ENCODE data around the gene ITGAL. TPM values are rescaled to one million over a fixed set of nuclear protein-coding genes. Genes with fewer than 3 reads are reported as not detected.

The ITGAL gene
- total RNA-seq, 1 donor from 2014 or later: 292 TPM

- no peaks in the 10 kb centered on the region for H3K36me3 Mint-ChIP-seq (ENCODE audit: low read depth)
- no peak for DNase-seq (ENCODE audit: low spot score)
- H3K4me1 Mint-ChIP-seq (ENCODE audit: low read depth): peaks cover 26% of the 10 kb centered on the region
- peak overlapping the region; percentile 14 for H3K27ac Mint-ChIP-seq
- no peaks in the 10 kb centered on the region for H3K27me3 Mint-ChIP-seq (ENCODE audit: low read depth)
- H3K4me3 Mint-ChIP-seq (ENCODE audit: low read depth): no peak overlapping the region
- intact Hi-C loops (cut with micrococcal nuclease): loop anchor here (5.0 kb wide), 1 partner anchor 94 kb away; the partner anchor contains the start of gene ITGAL
- H3K9me3 Mint-ChIP-seq: no peaks in the 10 kb centered on the region
Observed at GRCh38 chr16:30566531-30566930, 94.0 kb downstream of the ITGAL start.

GRCh38 chr16:30567160-30567990 is 94.8 kb downstream of the ITGAL start:
- H3K27me3 Mint-ChIP-seq (ENCODE audit: low read depth): no peaks in the 10 kb centered on the region
- H3K27ac Mint-ChIP-seq: peak overlapping the region; percentile 92
- no peak overlapping the region for H3K4me3 Mint-ChIP-seq (ENCODE audit: low read depth)
- H3K9me3 Mint-ChIP-seq: no peaks in the 10 kb centered on the region
- no peak for DNase-seq (ENCODE audit: low spot score)
- peaks cover 30% of the 10 kb centered on the region for H3K4me1 Mint-ChIP-seq (ENCODE audit: low read depth)
- intact Hi-C loops (cut with micrococcal nuclease): loop anchor here (1.0 to 5.0 kb wide), 2 partner anchors 9 to 95 kb away; partner anchors contain the start of genes ITGAL and ZNF764
- no peaks in the 10 kb centered on the region for H3K36me3 Mint-ChIP-seq (ENCODE audit: low read depth)

- no peaks in the 10 kb centered on the region for H3K27me3 Mint-ChIP-seq (ENCODE audit: low read depth)
- H3K36me3 Mint-ChIP-seq (ENCODE audit: low read depth): no peaks in the 10 kb centered on the region
- H3K9me3 Mint-ChIP-seq: no peaks in the 10 kb centered on the region
- peak; percentile 55 for DNase-seq (ENCODE audit: low spot score)
- peak overlapping the region; percentile 92 for H3K27ac Mint-ChIP-seq
- peak overlapping the region; percentile 46 for H3K4me3 Mint-ChIP-seq (ENCODE audit: low read depth)
- H3K4me1 Mint-ChIP-seq (ENCODE audit: low read depth): peaks cover 31% of the 10 kb centered on the region
- intact Hi-C loops (cut with micrococcal nuclease): loop anchor here (1.0 to 5.0 kb wide), 3 partner anchors 10 to 96 kb away; partner anchors contain the start of genes ITGAL and ZNF764
Observed at GRCh38 chr16:30567991-30568638, 95.6 kb downstream of the ITGAL start.

GRCh38 chr16:30569281-30569680 is 96.7 kb downstream of the ITGAL start:
- Mint-ChIP-seq H3K4me3 (ENCODE audit: low read depth) (peak overlapping the region; percentile 21), H3K36me3 (ENCODE audit: low read depth) (no peaks in the 10 kb centered on the region), H3K9me3 (no peaks in the 10 kb centered on the region), H3K4me1 (ENCODE audit: low read depth) (peaks cover 35% of the 10 kb centered on the region), H3K27ac (peak overlapping the region; percentile 22), H3K27me3 (ENCODE audit: low read depth) (no peaks in the 10 kb centered on the region)
- intact Hi-C loops (cut with micrococcal nuclease): loop anchor here (5.0 kb wide), 1 partner anchor 97 kb away; the partner anchor contains the start of gene ITGAL
- DNase-seq (ENCODE audit: low spot score): no peak

GRCh38 chr16:30569746-30570635 is 97.4 kb downstream of the ITGAL start:
- H3K9me3 Mint-ChIP-seq: no peaks in the 10 kb centered on the region
- H3K4me1 Mint-ChIP-seq (ENCODE audit: low read depth): peaks cover 39% of the 10 kb centered on the region
- intact Hi-C loops (cut with micrococcal nuclease): loop anchor here (5.0 kb wide), 2 partner anchors 62 to 98 kb away; partner anchors contain the start of gene ITGAL
- no peak for DNase-seq (ENCODE audit: low spot score)
- no peaks in the 10 kb centered on the region for H3K27me3 Mint-ChIP-seq (ENCODE audit: low read depth)
- peak overlapping the region; percentile 28 for H3K4me3 Mint-ChIP-seq (ENCODE audit: low read depth)
- peaks cover 5% of the 10 kb centered on the region for H3K36me3 Mint-ChIP-seq (ENCODE audit: low read depth)
- no peak overlapping the region for H3K27ac Mint-ChIP-seq

- Mint-ChIP-seq H3K9me3 (no peaks in the 10 kb centered on the region), H3K4me1 (ENCODE audit: low read depth) (peaks cover 43% of the 10 kb centered on the region), H3K27ac (peak overlapping the region; percentile 79), H3K4me3 (ENCODE audit: low read depth) (peak overlapping the region; percentile 84), H3K27me3 (ENCODE audit: low read depth) (no peaks in the 10 kb centered on the region), H3K36me3 (ENCODE audit: low read depth) (peaks cover 6% of the 10 kb centered on the region)
- intact Hi-C loops (cut with micrococcal nuclease): loop anchor here (5.0 kb wide), 1 partner anchor 61 kb away; no protein-coding TSS in a partner anchor
- DNase-seq (ENCODE audit: low spot score): no peak
Observed at GRCh38 chr16:30570636-30571444, 98.3 kb downstream of the ITGAL start.

- intact Hi-C loops (cut with micrococcal nuclease): loop anchor here (1.0 to 5.0 kb wide), 7 partner anchors 13 to 87 kb away; partner anchors contain the start of genes FBRS, ZNF689, ZNF764 and ZNF768
- H3K4me1 Mint-ChIP-seq (ENCODE audit: low read depth): peaks cover 40% of the 10 kb centered on the region
- H3K4me3 Mint-ChIP-seq (ENCODE audit: low read depth): peak within 1 kb of the TSS; percentile 90
Observed at GRCh38 chr16:30571445-30572322, 99.1 kb downstream of the ITGAL start, which contains the start of gene ZNF688. TSS of gene ZNF688 (minus strand) at chr16:30571714. CDS start at chr16:30571629, 85 bp downstream.

More at GRCh38 chr16:30571445-30572322, 99.1 kb downstream of the ITGAL start, which contains the start of gene ZNF688:
- peak; percentile 94 for DNase-seq (ENCODE audit: low spot score)
- Mint-ChIP-seq H3K36me3 (ENCODE audit: low read depth) (peaks cover 6% of the 10 kb centered on the region), H3K27ac (peak within 1 kb of the TSS; percentile 85), H3K9me3 (no peaks in the 10 kb centered on the region), H3K27me3 (ENCODE audit: low read depth) (no peaks in the 10 kb centered on the region)

Other genes starting within 250 kb of the ITGAL start
- 14.9 and 16.8 TPM in 2 replicates for gene NPIPB13, start 224.3 kb upstream of the ITGAL start, total RNA-seq
- 80.1 and 84.5 TPM in 2 replicates for gene CD2BP2, start 117.4 kb upstream of the ITGAL start, total RNA-seq
- 63.4 and 64.4 TPM in 2 replicates for gene TBC1D10B, start 102.2 kb upstream of the ITGAL start, total RNA-seq
- gene MYL11, start 97.9 kb upstream of the ITGAL start, total RNA-seq: 3.4 and 4.3 TPM in 2 replicates
- 169 and 173 TPM in 2 replicates for gene SEPTIN1, start 90.2 kb upstream of the ITGAL start, total RNA-seq
- 13.4 TPM in 2 replicates for gene ZNF48, start 77.3 kb upstream of the ITGAL start, total RNA-seq
- gene ZNF771, start 65.1 kb upstream of the ITGAL start, total RNA-seq: 8.3 and 9.3 TPM in 2 replicates
- gene DCTPP1, start 42.7 kb upstream of the ITGAL start, total RNA-seq: 127 and 128 TPM in 2 replicates
- gene SEPHS2, start 26.9 kb upstream of the ITGAL start, total RNA-seq: 82.9 and 84.1 TPM in 2 replicates
- gene ZNF768, start 53.8 kb downstream of the ITGAL start, total RNA-seq: 16.9 and 17.1 TPM in 2 replicates
- 11.8 and 11.9 TPM in 2 replicates for gene ZNF747, start 62.1 kb downstream of the ITGAL start, total RNA-seq
- gene ZNF764, start 85.6 kb downstream of the ITGAL start, total RNA-seq: 14.5 and 14.6 TPM in 2 replicates
- gene ZNF688, start 99.0 kb downstream of the ITGAL start, total RNA-seq: 8.7 and 9.2 TPM in 2 replicates
- gene ZNF785, start 113.0 kb downstream of the ITGAL start, total RNA-seq: 18.9 and 22.2 TPM in 2 replicates
- gene ZNF689, start 137.6 kb downstream of the ITGAL start, total RNA-seq: 11.4 and 12.4 TPM in 2 replicates
- gene PRR14, start 178.2 kb downstream of the ITGAL start, total RNA-seq: 84.0 and 90.5 TPM in 2 replicates
- 107 TPM in 2 replicates for gene FBRS, start 185.7 kb downstream of the ITGAL start, total RNA-seq
- 83.6 TPM in 2 replicates for gene SRCAP, start 226.4 kb downstream of the ITGAL start, total RNA-seq